Hematopoietic multipotent progenitor cell treated with erythropoietin and hydrocortisone succinate and interleukin-3 and kit ligand, for 17 days (in vitro differentiated cells): ENCODE results near the gene DCTPP1.

Source experiments
- DNase-seq: peaks from one replicate; pipeline ENCODE4 v3.0.0-alpha.2; 2015; ENCODE audit warnings: low spot score

Gene DCTPP1

DNA sequence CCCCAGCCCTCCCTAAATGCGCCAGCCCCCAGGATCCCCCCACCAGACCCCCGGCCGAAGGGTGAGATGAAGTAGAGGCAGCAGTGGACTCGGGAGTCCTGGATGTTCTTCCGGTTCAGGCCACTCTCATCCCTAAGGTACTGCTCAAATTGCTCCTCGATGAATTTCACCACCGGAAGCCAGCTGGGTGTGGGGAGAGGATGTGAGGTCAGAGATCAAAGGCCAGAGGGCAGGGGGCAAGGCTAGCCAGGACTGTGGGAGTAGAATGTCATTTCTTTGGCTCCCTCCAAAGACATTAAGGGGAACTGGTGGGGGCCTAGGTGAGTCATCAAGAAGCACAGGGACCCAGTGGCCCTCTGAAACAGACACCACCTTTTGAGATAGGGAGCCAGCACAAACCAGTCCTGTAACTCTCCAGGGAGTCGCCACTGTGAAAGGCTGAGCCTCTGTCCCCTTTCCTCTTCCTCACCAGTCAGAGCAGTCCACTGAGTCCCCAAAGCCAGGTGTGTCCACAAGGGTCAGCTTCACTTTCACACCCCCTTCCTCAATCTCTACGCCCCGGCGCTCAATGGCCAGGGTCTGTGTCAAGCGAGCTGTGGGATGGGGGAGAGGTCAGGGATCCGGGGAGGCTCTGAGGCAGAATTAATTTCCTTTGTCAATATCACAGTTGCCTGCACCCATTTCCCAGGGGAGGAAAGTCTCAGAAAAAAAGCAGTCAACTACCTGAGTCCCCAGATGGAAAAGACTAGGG, 48.4 kb downstream of the DCTPP1 start:
- DNase-seq: no peak

DNA sequence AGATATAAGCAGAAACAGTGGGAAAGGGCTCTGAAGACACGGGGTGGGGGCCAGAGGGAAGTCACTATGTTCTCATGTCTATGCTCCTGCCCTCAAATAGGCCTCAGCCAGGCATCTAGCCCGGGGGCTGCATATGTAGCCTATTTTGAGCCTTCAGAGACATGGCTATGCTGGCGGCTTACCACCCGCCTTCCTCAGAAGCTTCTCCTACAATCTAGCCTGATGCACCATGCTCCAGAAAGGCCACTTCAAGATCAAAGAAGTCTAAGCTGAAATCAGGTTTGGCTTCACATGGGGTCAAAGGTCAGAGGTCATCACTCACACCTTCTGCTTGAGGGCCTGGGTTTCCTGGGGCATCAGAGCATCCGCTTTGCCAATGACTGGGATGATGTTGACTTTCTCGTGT, 49.0 kb downstream of the DCTPP1 start:
- DNase-seq: no peak

DNA sequence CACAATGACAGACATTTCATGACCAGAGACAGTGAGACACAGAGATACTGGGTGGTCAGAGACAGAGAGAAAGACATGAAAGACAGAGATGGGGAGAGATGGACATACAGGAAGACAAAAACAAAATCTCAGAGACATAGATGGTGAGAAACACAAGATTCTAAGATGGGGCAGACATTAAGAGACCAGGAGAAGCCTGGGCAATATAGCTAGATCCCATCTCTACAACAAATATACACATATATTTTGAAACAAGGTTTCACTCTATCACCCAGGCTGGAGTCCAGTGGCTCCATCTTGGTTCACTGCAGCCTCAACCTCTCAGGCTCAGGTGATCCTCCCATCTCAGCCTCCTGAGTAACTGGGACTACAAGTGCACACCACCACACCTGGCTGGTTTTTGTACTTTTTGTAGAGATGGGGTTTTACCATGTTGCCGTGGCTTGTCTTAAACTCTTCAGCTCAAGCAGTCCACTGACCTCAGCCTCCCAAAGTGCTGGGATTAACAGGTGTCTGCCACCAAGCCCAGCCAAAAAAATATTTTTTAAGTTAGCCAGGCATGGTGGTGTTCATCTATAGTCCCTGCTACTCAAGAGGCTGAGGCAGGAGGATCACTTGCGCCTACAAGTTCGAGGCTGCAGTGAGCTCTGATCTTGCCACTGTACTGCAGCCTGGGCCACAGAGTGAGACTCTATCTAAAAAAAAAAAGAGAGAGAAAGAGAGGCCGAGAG, 49.6 kb downstream of the DCTPP1 start:
- no peak for DNase-seq

DNA sequence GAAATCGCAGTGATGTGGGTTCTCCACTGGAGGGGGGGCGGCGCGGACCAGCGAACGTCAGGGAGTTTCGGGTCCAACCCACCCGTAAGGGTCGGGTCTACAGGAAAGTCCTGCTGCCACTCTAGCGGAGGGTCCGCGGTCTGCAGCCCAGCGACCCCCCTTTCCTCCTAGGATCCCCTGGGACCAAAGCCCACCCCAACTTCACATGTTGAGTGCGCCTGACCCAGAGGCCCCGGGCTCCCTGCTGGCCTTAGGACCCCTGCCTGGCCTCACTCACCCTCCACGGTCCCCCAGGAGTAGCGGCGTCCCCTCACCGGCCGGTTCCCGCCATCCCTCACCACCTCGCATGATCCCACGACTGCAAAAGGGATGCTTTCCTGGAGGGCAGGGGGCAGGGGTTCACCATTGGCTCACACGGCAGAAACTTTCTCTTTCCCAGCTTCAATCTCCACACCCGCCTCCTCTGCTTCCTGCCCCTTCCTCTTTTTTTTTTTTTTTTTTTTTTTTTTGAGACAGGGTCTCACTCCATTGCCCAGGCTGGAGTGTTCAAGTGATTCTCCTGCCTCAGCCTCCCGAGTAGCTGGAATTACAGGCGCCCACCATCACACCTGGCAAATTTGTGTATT, 50.6 kb downstream of the DCTPP1 start:
- DNase-seq: no peak

DNA sequence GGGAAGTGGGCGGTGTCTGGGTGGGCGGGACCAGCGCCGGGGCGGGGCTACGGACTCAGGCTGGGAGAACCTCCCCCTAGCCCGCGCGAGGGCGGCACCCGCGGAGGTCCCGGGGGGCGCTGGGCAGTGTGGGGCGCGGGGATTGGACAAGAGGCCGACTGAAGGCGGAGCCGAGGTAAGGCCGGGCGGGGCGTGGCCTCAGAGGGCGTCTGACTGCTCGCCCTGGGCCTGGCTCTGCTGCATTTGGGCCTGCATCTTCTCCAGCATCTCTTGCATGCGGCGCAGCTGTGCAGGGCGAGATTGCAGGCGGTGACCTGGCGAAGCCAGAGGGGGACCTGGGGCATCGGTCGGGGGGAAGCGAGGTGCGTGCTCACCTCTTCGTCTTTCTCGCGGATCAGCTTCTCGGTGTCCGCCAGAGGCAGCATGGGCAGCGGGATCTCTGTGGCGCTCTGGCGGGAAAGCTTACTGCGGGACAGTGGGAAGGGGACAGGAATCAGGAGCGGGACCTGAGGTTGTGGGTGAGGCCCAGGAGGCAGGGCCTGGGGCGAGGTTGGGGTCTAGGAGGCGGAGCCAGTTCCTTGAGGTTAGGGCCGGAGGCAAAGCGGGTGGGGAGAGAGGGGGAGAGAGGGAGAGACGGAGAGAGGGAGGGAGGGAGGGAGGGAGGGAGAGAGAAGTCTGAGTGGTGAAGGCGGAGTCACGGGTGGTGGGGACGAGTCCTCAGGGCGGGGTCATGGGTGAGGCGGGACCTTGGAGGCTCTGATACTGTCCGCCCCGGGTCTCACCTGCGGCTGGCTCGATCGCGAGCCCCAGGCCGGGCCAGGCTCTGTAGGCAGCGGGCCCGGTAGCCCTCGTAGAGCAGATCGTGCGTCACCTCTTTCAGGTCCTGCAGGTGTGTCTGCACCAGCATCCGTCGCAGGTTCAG, 51.3 kb downstream of the DCTPP1 start:
- peak; percentile 98 for DNase-seq

DNA sequence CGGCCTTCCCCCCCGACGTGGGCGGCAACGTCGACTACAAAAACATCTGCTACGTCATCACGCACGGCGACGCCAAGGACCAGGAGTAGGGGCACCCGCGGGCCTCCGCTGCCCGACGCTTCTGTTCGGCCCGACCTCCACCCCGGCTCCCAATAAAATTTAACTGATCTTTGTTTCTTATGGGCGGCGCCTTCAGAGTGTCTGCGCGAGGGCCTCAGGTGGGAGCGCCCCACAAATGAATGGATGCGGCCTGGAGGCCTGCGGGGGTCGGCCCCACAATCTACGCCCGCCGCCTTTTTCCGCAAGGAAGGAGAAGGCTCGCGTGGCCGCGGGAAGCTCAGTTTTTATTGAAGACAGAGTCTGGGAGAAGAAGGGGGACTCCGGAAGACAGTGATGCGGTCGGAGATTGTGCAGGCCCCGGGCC, 52.0 kb downstream of the DCTPP1 start:
- peak; percentile 93 for DNase-seq

DNA sequence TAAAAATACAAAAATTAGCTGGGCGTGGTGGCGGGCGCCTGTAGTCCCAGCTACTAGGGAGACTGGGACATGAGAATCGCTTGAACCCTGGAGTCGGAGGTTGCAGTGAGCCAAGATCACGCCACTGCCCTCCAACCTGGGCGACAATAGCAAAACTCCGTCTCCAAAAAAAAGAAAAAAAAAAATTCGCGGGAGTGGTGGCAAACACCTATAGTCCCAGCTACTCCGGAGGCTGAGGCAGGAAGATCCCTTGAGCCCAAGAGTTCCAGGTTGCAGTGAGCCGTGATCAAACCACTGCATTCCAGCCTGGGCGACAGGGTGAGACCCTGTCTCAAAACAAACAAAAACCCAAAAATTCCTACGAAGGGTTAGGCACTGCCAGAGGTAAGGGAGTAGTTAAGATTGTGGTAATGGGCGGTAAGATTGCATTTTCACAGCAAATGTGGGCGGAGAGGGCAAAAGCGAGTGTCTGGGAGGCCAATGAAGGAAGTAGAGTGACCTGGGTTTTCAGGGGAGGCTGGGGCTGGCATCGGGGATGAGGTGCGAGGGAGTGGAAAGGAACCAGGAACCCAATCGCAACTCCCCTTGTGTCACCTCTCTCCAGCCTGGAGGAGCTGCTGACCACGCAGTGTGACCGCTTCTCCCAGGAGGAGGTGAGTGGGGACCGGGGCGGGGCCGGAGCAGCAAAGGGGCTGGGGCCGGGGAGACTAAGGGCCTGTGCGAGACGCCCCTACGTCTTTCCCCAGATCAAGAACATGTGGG, 52.6 kb downstream of the DCTPP1 start:
- DNase-seq: no peak

DNA sequence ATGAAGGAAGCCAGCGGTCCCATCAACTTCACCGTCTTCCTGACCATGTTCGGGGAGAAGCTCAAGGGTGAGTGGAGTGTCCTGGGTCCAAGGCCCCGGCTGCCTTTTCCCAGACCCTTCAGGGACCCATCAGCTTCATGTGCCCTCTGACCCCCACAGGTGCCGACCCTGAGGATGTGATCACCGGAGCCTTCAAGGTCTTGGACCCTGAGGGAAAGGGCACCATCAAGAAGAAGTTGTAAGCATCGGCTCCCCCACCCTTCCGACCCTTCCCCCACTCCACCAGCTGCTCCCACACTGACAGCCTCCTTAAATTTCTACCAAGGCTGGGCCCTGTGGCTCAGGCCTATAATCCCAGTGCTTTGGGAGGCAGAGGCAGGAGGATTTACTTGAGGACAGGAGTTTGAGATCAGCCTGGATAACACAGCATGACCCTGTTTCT, 53.3 kb downstream of the DCTPP1 start:
- DNase-seq: no peak

DNA sequence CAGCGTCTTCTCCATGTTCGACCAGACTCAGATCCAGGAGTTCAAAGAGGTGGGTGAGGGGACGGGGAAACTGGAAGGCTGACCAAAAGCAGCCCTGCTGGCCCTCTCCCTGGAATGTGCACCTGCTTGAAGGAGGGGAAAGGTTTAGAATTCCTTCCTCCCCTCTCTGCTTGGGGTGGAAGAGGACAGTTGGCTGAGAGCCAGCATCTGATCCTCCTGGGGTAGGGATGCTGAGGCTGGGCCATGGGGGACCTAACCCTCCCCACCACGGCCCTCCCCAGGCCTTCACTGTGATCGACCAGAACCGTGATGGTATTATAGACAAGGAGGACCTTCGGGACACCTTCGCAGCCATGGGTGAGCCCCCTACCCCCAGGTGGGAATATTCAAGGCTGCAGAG, 54.0 kb downstream of the DCTPP1 start:
- DNase-seq: no peak

DNA sequence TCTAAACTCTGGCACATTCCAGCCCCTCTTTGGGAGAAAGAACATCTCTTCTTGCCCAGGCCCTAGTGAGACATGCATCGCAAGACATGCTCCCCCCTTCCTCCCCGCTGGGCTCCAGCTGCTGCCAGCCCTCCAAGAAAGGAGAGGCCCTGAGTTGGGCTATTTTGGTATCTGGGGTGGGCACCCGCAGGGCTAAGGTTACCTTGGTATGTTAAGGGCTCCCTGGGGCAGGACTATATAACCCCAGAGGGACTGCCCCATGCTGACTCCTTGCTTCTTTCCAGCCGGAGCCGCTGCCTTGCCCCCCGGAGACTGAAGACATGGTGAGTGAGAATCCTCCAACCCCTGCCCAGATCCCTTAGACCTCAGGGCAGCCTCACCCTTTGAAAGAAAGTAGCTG, 55.3 kb downstream of the DCTPP1 start, which contains the start of gene MYL11:
MYL11 (plus strand) TSS at position 265 of the 400 bp plus-strand sequence; CDS start at position 321, 56 bp downstream.
- no peak for DNase-seq
